ENCODE measurements around the gene RHBDL1. TPM values are rescaled to one million over a fixed set of nuclear protein-coding genes. Genes with fewer than 3 reads are reported as not detected.

RHBDL1 gene
- total and polyA plus RNA-seq, 2 of the 8 experiments (the other 6 are each of a cell fraction or from before 2014, with no cell fraction given) = 4.0 to 8.1 TPM

DNA sequence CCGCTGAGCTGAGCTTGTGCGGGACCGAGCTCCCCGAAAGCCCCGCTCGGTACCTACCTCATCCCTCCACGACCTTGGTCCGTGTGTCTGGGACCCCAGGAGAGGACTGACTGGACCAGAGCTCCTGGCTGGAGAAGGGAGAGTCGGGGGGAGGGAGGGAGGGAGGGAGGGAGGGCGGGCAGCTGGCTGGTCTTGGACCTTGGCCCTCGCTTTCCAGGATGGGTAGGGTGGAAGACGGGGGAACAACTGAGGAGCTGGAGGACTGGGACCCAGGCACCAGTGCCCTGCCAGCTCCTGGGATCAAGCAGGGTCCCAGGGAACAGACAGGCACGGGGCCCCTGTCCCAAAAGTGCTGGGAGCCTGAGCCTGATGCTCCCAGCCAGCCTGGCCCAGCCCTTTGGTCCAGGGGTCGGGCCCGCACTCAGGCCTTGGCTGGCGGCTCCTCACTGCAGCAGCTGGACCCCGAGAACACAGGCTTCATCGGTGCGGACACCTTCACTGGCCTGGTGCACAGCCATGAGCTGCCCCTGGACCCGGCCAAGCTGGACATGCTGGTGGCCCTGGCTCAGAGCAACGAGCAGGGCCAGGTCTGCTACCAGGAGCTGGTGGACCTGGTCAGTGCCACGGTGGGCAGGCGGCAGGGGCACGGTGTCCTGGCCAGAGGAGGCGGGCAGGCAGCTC, 553 bp downstream of the RHBDL1 start (continued):
- TF ChIP-seq TCF12 (IDR thresholded peaks at IDR 0.05; ENCODE audit: low read depth, low read length) = no peak
- no peak for TF ChIP-seq POLR2A (IDR thresholded peaks at IDR 0.05; ENCODE audit: control extremely low read depth in 1 of 2, low read depth in 2 of 2, low read length in 2 of 2)
- no peak for TF ChIP-seq SRF (IDR thresholded peaks at IDR 0.05; ENCODE audit: low read depth, low read length)
- TF ChIP-seq TAF7 (optimal IDR thresholded peaks at IDR 0.05; ENCODE audit: borderline replicate concordance, low read depth, low read length) = no peak
- no peak for TF ChIP-seq RXRA (IDR thresholded peaks at IDR 0.05; ENCODE audit: insufficient read depth, low read depth, low read length)
- TF ChIP-seq BCL11A (IDR thresholded peaks at IDR 0.05; ENCODE audit: low read depth in 2 of 2, low read length in 2 of 2) = no peak
